ENCODE data around the gene DIO2. TPM values are rescaled to one million over a fixed set of nuclear protein-coding genes. Genes with fewer than 3 reads are reported as not detected.

Gene DIO2
- total RNA-seq = 10 to 100 TPM in 5 of 10 donors, 1 to 10 TPM in 5; 2.1 to 18.8 (median 10.7) TPM
- 1 to 10 TPM in 1 of 2 donors, under 1 TPM in 1; 0.20 to 2.6 TPM for polyA plus RNA-seq
- long read RNA-seq, donor 1, full-length matches to known transcripts = 1 of 4 reads
- long read RNA-seq, donor 1, partial matches to known transcripts = 2 of 4 reads
- long read RNA-seq, donor 1, other reads (novel, unspliced or antisense) = 1 of 4 reads
- long read RNA-seq, donor 2, full-length matches to known transcripts = 2 of 3 reads
- long read RNA-seq, donor 2, partial matches to known transcripts = 0 of 3 reads
- long read RNA-seq, donor 2, other reads (novel, unspliced or antisense) = 1 of 3 reads
- long read RNA-seq, donor 3, full-length matches to known transcripts = 3 of 5 reads
- long read RNA-seq, donor 3, partial matches to known transcripts = 0 of 5 reads
- long read RNA-seq, donor 3, other reads (novel, unspliced or antisense) = 2 of 5 reads

DNA sequence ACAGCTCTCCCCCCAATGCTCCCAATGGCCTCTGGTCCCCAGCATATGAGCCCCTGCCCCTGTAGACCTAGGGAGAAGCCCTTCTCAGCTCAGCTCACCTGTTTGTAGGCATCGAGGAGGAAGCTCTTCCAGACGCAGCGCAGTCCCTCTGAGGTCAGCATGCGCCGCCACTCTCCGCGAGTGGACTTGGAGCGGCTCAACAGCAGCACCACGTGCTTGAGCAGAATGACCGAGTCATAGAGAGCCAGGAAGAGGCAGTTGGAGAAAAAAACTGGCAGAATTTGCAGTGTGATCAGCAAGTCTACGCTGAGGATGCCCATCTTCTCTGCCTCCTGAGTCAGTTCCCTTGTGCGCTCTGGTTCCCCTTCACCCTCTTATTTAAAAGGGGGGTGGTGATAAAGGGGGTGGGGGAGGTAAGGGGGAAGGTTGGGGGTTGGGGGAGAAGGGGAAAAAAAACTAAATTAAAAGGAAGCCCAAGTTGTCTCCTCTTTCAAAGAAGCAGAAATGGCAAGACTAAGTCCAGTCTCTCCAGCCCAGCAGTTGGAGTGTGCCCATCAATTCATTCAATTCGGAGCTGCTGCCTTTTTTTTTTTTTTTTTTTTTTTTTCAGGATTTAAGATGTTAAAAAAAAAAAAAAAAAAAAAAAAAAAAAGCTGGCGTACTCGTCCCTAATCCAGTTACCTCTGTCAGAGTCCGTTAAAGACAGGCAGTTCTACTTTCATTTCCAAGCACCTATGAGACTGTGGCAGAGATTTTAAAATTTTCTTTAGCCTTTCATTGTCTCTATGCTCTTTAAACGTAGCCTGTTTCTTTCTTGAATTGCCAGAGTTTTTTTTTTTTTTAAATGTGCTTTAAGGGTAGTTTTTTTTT lies at the start of gene DIO2:
Gene DIO2 (minus strand): TSS at position 352 of the 870 bp plus-strand sequence. CDS start 32 bp downstream, at position 320.
- Histone ChIP-seq H3K9me3 (no peaks in the 10 kb centered on the region), H3K27me3 (no peaks in the 10 kb centered on the region), H3K27ac (peak within 1 kb of the TSS in 7 of 10 donors; percentile 36 to 78 (median 70)), H3K36me3 (no peaks in the 10 kb centered on the region), H3K4me1 (peaks cover 0 to 8% (median 0%) of the 10 kb centered on the region in 9 donors), H3K4me3 (peak within 1 kb of the TSS in 8 of 10 donors; percentile 13 to 54 (median 44))
- intact Hi-C loops (cut with DNase I) = loop anchor here in 1 of 10 donors (10.0 kb wide), 1 partner anchor 93 kb away; no protein-coding TSS in a partner anchor
- ATAC-seq = peak; percentile 67 to 90 (median 77)
- no peak for TF ChIP-seq CTCF (IDR thresholded peaks at IDR 0.05)
- DNase-seq = peak; percentile 43 to 46
- WGBS, 2 donors = 32 to 41% methylated on average over 17 of the region's 17 CpGs

DNA sequence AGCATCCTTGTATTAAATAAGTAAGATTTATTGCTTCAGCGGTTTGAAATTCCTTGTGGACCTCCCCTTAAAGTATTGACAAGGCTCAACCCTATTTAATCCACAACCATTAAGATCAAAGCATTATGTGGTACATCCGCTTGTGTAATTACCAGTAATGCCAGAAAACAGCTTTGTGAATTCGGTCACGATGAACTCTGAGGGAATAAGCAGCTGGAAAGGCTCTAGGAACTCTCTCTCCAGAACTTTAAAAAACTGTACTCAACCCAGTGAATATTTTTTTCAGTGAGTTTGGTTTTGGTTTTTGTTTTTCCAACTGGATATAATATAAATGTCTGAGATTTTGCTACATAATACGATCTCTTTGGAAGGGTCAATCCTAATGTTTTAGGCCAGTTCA lies 49.3 kb upstream of the DIO2 start:
- Histone ChIP-seq H3K27me3 (no peaks in the 10 kb centered on the region), H3K4me3 (no peak overlapping the region), H3K27ac (peak overlapping the region in 8 of 10 donors; percentile 34 to 81 (median 56)), H3K4me1 (peaks cover 0 to 10% (median 0%) of the 10 kb centered on the region in 9 donors), H3K36me3 (no peaks in the 10 kb centered on the region), H3K9me3 (no peaks in the 10 kb centered on the region)
- peak in 7 of 8 donors; percentile 48 to 87 (median 73) for ATAC-seq
- peak in 1 of 2 donors; percentile 5 for DNase-seq
- 66 to 74% methylated on average over 5 of the region's 5 CpGs for WGBS, 2 donors
- no peak for TF ChIP-seq CTCF (IDR thresholded peaks at IDR 0.05)
- intact Hi-C loops (cut with DNase I) = no loop called here

GRCh38 chr14:80239631-80240030 lies 28.3 kb upstream of the DIO2 start:
- intact Hi-C loops (cut with DNase I) = no loop called here
- H3K27me3 ChIP-seq = no peaks in the 10 kb centered on the region

More at GRCh38 chr14:80239631-80240030, 28.3 kb upstream of the DIO2 start:
- H3K9me3 ChIP-seq = peaks cover 0 to 48% (median 7%) of the 10 kb centered on the region in 11 donors
- no peaks in the 10 kb centered on the region for H3K4me1 ChIP-seq
- no peaks in the 10 kb centered on the region for H3K36me3 ChIP-seq
- 66 to 76% methylated on average over 2 of the region's 2 CpGs for WGBS, 2 donors
- ATAC-seq = no peak
- no peak overlapping the region for H3K27ac ChIP-seq
- no peak overlapping the region for H3K4me3 ChIP-seq
- TF ChIP-seq CTCF (IDR thresholded peaks at IDR 0.05) = no peak
- DNase-seq = no peak
